OCI-LY7 (cell line): Measurements from ENCODE around the gene PRSS16. TPM values are rescaled to one million over a fixed set of nuclear protein-coding genes. Genes with fewer than 3 reads are reported as not detected.

Experiments
- BruUV-seq: library from RNA; stranded (reverse); fragments of 400-500 nt; replicated peaks from 2 replicates; lab custom pipeline; 2021; lab: Mats Ljungman, UMichigan
- CTCF ChIA-PET: fragments of 300-600 bp; sonication (Branson Sonifier 250); formaldehyde crosslinking; loops from one replicate; lab custom pipeline; 2022; ENCODE audit warnings: antibody characterized with exemption; ENCODE audit not compliant: unreplicated experiment; lab: Charles Lee
- POLR2A ChIA-PET: fragments of 300-600 bp; sonication (Branson Sonifier 250); formaldehyde crosslinking; loops from one replicate; lab custom pipeline; 2022; ENCODE audit warnings: antibody characterized with exemption; lab: Charles Lee
- DNase-seq: peaks from one replicate; pipeline ENCODE4 v3.0.0-alpha.2; 2015; ENCODE audit warnings: low spot score
- H2AFZ ChIP-seq: fragments of 200-600 bp; sonication (generic), shearing (Covaris generic); 2 replicates; pipeline ENCODE4 v1.6.1; 2014; ENCODE audit warnings: mild to moderate bottlenecking, antibody characterized with exemption, low read length, moderate library complexity
- H3K27ac ChIP-seq: fragments of 200-600 bp; sonication (generic); 2 replicates; pipeline ENCODE4 v1.5.1; 2014; ENCODE audit warnings: mixed run types, low read depth, mild to moderate bottlenecking, moderate library complexity, low read length, inconsistent platforms; ENCODE audit not compliant: poor library complexity, severe bottlenecking
- H3K36me3 ChIP-seq: fragments of 200-600 bp; sonication (generic); 2 replicates; pipeline ENCODE4 v1.6.1; 2014; ENCODE audit warnings: mild to moderate bottlenecking, antibody characterized with exemption, low read length, moderate library complexity, mixed read lengths; ENCODE audit not compliant: insufficient read depth
- H3K4me1 ChIP-seq: fragments of 200-600 bp; sonication (generic); 2 replicates; pipeline ENCODE4 v1.5.1; 2014; ENCODE audit warnings: mild to moderate bottlenecking, low read length; ENCODE audit not compliant: insufficient read depth, poor library complexity, severe bottlenecking
- H3K4me2 ChIP-seq: fragments of 200-600 bp; sonication (generic); 2 replicates; pipeline ENCODE4 v1.6.1; 2014; ENCODE audit warnings: mild to moderate bottlenecking, low read length
- H3K4me3 ChIP-seq: fragments of 200-600 bp; sonication (generic); 2 replicates; pipeline ENCODE4 v1.5.1; 2014; ENCODE audit warnings: mild to moderate bottlenecking, low read depth, low read length; ENCODE audit not compliant: poor library complexity, severe bottlenecking
- H3K79me2 ChIP-seq: fragments of 200-600 bp; sonication (generic); 2 replicates; pipeline ENCODE4 v1.6.1; 2016; ENCODE audit warnings: low read depth, mild to moderate bottlenecking, low read length, moderate library complexity, mixed read lengths; ENCODE audit not compliant: insufficient read depth
- H3K9me2 ChIP-seq: fragments of 200-600 bp; sonication (generic); 2 replicates; pipeline ENCODE4 v1.6.1; 2016; ENCODE audit warnings: mild to moderate bottlenecking, low read length, mixed read lengths; ENCODE audit not compliant: insufficient read depth
- H3K9me3 ChIP-seq: fragments of 200-600 bp; sonication (generic); 2 replicates; pipeline ENCODE4 v1.6.1; 2014; ENCODE audit warnings: mild to moderate bottlenecking, mixed run types, low read length, mixed read lengths
- H4K20me1 ChIP-seq: fragments of 200-600 bp; sonication (generic); 2 replicates; pipeline ENCODE4 v1.6.1; 2014; ENCODE audit warnings: mild to moderate bottlenecking, antibody characterized with exemption, low read length, moderate library complexity, mixed read lengths; ENCODE audit not compliant: insufficient read depth
- CTCF ChIP-seq: fragments of 200-600 bp; sonication (generic); conservative IDR thresholded peaks from 2 replicates; pipeline ENCODE4 v1.5.1; 2014; ENCODE audit warnings: mild to moderate bottlenecking, antibody characterized with exemption, low read length, moderate library complexity, mixed read lengths
- EZH2phosphoT487 ChIP-seq: fragments of 200-600 bp; sonication (generic); IDR thresholded peaks from 2 replicates; pipeline ENCODE4 v1.6.1; 2018; ENCODE audit warnings: low read depth, borderline replicate concordance, mild to moderate bottlenecking, mixed run types, antibody characterized with exemption, low read length, moderate library complexity, mixed read lengths
- intact Hi-C: fragments of 100-400 bp; cut with micrococcal nuclease; formaldehyde crosslinking; loops from one replicate; pipeline ENCODE4 v1.10.0; 2022; ENCODE audit not compliant: unreplicated experiment
- total RNA-seq, 2 experiments: library from RNA; depleted of rRNA in 1 of 2; stranded (reverse); fragments of >200 nt in 1 of 2; shearing (Covaris generic) in 1 of 2; gene quantifications; 2 replicates each; pipeline ENCODE4 v1.2.3, GENCODE V29; 2014 to 2022

PRSS16 gene
- total RNA-seq, 2 experiments from 2014 or later, result 4.6 to 12.0 TPM

GRCh38 chr6:27280064-27280539, 32.6 kb downstream of the PRSS16 start:
- H3K79me2 ChIP-seq, result no peaks in the 10 kb centered on the region
- no peak overlapping the region for H3K4me3 ChIP-seq
- no peak overlapping the region for H2AFZ ChIP-seq
- POLR2A ChIA-PET, result no interaction called here
- H3K4me1 ChIP-seq, result peaks cover under 1% of the 10 kb centered on the region
- H3K36me3 ChIP-seq, result no peaks in the 10 kb centered on the region
- H3K27ac ChIP-seq, result no peak overlapping the region
- no peak for TF ChIP-seq EZH2phosphoT487
- no peak for TF ChIP-seq CTCF
- H4K20me1 ChIP-seq, result no peaks in the 10 kb centered on the region
- no peaks in the 10 kb centered on the region for H3K9me3 ChIP-seq
- no TSS peak for BruUV-seq
- H3K9me2 ChIP-seq, result no peaks in the 10 kb centered on the region
- DNase-seq, result no peak
- H3K4me2 ChIP-seq, result no peak overlapping the region
- intact Hi-C loops, result no loop called here
- CTCF ChIA-PET, result no interaction called here

DNA sequence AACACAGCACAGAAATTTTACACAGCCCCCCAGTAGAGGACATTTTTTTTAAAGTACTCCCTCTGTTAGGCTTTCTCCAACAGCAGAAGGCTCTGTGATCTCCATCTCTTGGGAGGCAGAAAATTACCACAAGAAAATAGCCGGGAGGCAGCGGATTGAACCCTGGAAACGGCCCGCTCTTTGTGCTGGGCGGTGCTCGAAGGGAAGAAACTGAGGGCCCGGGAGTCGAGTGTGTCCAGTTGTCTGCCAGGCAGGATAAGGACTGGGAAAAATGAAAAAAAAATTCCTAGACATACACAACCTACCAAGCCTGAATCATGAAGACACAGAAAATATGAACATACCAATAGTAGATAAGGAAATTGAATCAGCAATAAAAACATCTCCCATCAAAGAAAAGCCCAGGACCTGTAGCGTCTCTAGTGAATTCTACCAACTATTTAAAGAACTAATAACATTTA, 33.1 kb downstream of the PRSS16 start:
- no peaks in the 10 kb centered on the region for H3K36me3 ChIP-seq
- TF ChIP-seq CTCF, result no peak
- TF ChIP-seq EZH2phosphoT487, result no peak
- DNase-seq, result no peak
- peaks cover 5% of the 10 kb centered on the region for H3K4me1 ChIP-seq
- H3K9me2 ChIP-seq, result no peaks in the 10 kb centered on the region
- H2AFZ ChIP-seq, result no peak overlapping the region
- no peaks in the 10 kb centered on the region for H3K79me2 ChIP-seq
- no peak overlapping the region for H3K27ac ChIP-seq
- no TSS peak for BruUV-seq
- no peak overlapping the region for H3K4me3 ChIP-seq
- no peaks in the 10 kb centered on the region for H4K20me1 ChIP-seq
- H3K9me3 ChIP-seq, result no peaks in the 10 kb centered on the region
- ChIA-PET CTCF (no interaction called here), POLR2A (no interaction called here)
- no peak overlapping the region for H3K4me2 ChIP-seq
- intact Hi-C loops, result no loop called here

DNA sequence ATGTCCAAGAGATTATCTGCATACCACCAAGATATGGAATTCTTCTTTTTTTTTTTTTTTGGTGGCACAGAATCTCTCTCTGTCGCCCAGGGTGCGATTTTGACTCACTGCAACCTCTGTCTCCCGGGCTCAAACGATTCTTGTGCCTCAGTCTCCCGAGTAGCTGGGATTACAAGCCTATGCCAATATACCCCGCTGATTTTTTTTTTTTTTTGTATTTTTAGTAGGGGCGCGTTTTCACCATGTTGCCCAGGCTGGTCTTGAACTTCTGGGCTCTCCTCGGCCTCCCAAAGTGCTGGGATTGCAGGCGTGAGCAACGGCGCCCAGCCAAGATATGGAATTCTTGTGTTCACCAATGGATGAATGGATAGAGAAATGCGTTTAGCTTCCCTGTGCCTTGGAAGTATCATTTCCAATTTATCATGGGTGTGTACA, 33.6 kb downstream of the PRSS16 start:
- Histone ChIP-seq H4K20me1 (no peaks in the 10 kb centered on the region), H3K4me1 (peaks cover 5% of the 10 kb centered on the region), H3K9me2 (no peaks in the 10 kb centered on the region), H3K27ac (no peak overlapping the region), H3K4me2 (no peak overlapping the region), H3K36me3 (no peaks in the 10 kb centered on the region), H3K4me3 (no peak overlapping the region), H3K9me3 (no peaks in the 10 kb centered on the region), H3K79me2 (no peaks in the 10 kb centered on the region), H2AFZ (no peak overlapping the region)
- BruUV-seq, result no TSS peak
- intact Hi-C loops, result no loop called here
- no peak for TF ChIP-seq EZH2phosphoT487
- TF ChIP-seq CTCF, result no peak
- CTCF ChIA-PET, result no interaction called here
- POLR2A ChIA-PET, result no interaction called here
- DNase-seq, result no peak
